B cell (primary cell): ENCODE results near the gene SLC66A1.

Source experiments
- EZH2 ChIP-seq: IDR thresholded peaks from 2 replicates; pipeline ENCODE4 v1.6.1; 2012; ENCODE audit warnings: borderline replicate concordance, low read depth, mild to moderate bottlenecking, moderate library complexity, low read length; ENCODE audit not compliant: insufficient read depth, poor library complexity, severe bottlenecking
- TF ChIP-seq, protein P1 (sequence below): fragments of 200-600 bp; IDR thresholded peaks from one replicate; pipeline ENCODE4 v1.8.0; 2022; ENCODE audit warnings: antibody characterized with exemption, mild to moderate bottlenecking

DNA sequence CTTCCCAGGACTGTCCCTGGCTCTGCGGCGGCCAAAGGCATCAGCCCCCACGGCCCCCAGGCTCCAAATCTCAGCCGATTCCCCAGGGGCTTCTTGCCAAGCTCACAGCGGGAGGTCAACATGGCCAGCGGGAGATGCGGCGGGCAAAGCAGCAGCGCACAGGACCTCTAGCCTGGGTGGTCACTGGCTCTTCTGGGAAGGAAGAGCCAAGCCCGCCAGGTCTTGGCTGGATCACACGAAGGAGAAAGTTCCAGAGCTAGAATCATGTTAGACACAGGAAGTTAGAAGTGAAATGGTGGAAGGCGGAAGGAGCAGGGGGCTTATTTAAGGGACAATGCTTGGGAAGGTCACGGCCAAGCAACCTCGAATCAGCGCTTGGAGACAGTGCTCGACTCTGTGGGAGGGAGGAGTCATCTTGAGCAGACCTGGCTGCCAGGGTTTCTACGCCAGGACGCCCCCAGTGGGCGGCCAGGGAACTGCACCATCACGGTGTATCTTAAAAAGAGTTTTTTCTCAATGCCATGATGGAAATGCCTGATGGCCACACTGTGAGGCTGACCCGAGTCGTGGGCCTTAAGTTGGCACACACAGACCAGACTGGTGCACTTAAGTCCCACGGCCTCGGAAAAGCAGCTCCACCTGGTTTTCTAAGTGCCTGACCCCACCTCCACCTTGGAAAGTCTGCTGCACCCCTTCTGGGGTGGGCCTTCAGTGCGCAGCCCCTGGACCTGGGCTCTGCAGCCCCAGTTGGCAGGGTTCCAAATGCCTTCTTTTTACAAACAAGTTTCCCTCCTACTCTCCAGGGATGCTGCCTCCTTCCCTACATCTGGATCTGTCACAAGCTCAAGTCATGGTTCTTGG, 29.3 kb downstream of the SLC66A1 start:
- TF ChIP-seq, protein P1, sequence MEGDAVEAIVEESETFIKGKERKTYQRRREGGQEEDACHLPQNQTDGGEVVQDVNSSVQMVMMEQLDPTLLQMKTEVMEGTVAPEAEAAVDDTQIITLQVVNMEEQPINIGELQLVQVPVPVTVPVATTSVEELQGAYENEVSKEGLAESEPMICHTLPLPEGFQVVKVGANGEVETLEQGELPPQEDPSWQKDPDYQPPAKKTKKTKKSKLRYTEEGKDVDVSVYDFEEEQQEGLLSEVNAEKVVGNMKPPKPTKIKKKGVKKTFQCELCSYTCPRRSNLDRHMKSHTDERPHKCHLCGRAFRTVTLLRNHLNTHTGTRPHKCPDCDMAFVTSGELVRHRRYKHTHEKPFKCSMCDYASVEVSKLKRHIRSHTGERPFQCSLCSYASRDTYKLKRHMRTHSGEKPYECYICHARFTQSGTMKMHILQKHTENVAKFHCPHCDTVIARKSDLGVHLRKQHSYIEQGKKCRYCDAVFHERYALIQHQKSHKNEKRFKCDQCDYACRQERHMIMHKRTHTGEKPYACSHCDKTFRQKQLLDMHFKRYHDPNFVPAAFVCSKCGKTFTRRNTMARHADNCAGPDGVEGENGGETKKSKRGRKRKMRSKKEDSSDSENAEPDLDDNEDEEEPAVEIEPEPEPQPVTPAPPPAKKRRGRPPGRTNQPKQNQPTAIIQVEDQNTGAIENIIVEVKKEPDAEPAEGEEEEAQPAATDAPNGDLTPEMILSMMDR: peak; percentile 97
- no peak for TF ChIP-seq EZH2
